Fibroblast of lung (primary cell): ENCODE data around the gene WWOX. TPM values are rescaled to one million over a fixed set of nuclear protein-coding genes. Genes with fewer than 3 reads are reported as not detected.

Experiments used
- DNase-seq, 2 donors: peaks; one replicate each; pipeline versions ENCODE4 v3.0.0 to v3.0.0-alpha.2; 2010; ENCODE audit warnings: low read depth in 2 of 2
- H2AFZ ChIP-seq: 2 replicates; pipeline ENCODE4 v1.5.1; 2012; ENCODE audit warnings: low read length, control low read depth, inconsistent platforms
- H3K27ac ChIP-seq: 2 replicates; pipeline ENCODE4 v1.5.1; 2011; ENCODE audit warnings: low read length, control low read depth; ENCODE audit not compliant: insufficient read depth
- H3K27me3 ChIP-seq: 2 replicates; pipeline ENCODE4 v1.5.1; 2011; ENCODE audit warnings: mild to moderate bottlenecking, low read length; ENCODE audit not compliant: control insufficient read depth, insufficient read depth
- H3K36me3 ChIP-seq: 2 replicates; pipeline ENCODE4 v1.5.1; 2011; ENCODE audit warnings: low read length; ENCODE audit not compliant: control insufficient read depth, insufficient read depth
- H3K4me1 ChIP-seq: 2 replicates; pipeline ENCODE4 v1.5.1; 2011; ENCODE audit warnings: low read length; ENCODE audit not compliant: control insufficient read depth, insufficient read depth; ENCODE audit errors: extremely low read depth
- H3K4me2 ChIP-seq: 2 replicates; pipeline ENCODE4 v1.5.1; 2011; ENCODE audit warnings: low read length, control low read depth; ENCODE audit not compliant: insufficient read depth; ENCODE audit errors: extremely low read depth
- H3K4me3 ChIP-seq, 4 experiments: fragments of 200-600 bp in 1 of 4; sonication (generic) in 1 of 4; replicated peaks in 1 of 4; 2 replicates each; pipeline ENCODE4 v1.5.1; 2011 to 2016; ENCODE audit warnings: low read length in 4 of 4, low read depth in 3 of 4, mild to moderate bottlenecking in 3 of 4, control low read depth in 2 of 4, inconsistent platforms in 1 of 4, mixed read lengths in 1 of 4; ENCODE audit not compliant: insufficient read depth in 1 of 4; ENCODE audit errors: control extremely low read depth in 1 of 4
- H3K79me2 ChIP-seq: 2 replicates; pipeline ENCODE4 v1.5.1; 2012; ENCODE audit warnings: mild to moderate bottlenecking, low read length, inconsistent platforms; ENCODE audit not compliant: control insufficient read depth, insufficient read depth
- H3K9ac ChIP-seq: 2 replicates; pipeline ENCODE4 v1.5.1; 2011; ENCODE audit warnings: mild to moderate bottlenecking, low read length, control low read depth; ENCODE audit not compliant: insufficient read depth
- H3K9me3 ChIP-seq: 2 replicates; pipeline ENCODE4 v1.5.1; 2012; ENCODE audit warnings: low read depth, low read length; ENCODE audit not compliant: control insufficient read depth, insufficient read depth
- H4K20me1 ChIP-seq: 2 replicates; pipeline ENCODE4 v1.5.1; 2011; ENCODE audit warnings: low read length; ENCODE audit not compliant: control insufficient read depth, insufficient read depth; ENCODE audit errors: extremely low read depth
- EZH2 ChIP-seq: IDR thresholded peaks from 2 replicates; pipeline ENCODE4 v1.5.1; 2012; ENCODE audit warnings: low read length, control low read depth, mild to moderate bottlenecking; ENCODE audit errors: missing control alignments
- polyA plus RNA-seq, 2 donors: library from polyadenylated mRNA; depleted of rRNA in 1 of 2; stranded (reverse) in 1 of 2; unstranded in 1 of 2; fragments of >200 nt; gene quantifications; 2 replicates each; pipeline ENCODE4 v1.2.1, GENCODE V29; 2011 to 2012; ENCODE audit warnings: missing spikeins in 1 of 2
- total RNA-seq: library from RNA; depleted of rRNA; stranded (reverse); fragments of >200 nt; gene quantifications from 2 replicates; pipeline ENCODE4 v1.2.1, GENCODE V29; 2014
- TF ChIP-seq, protein P1 (sequence below), 2 donors: IDR thresholded peaks in 1 of 2; conservative IDR thresholded peaks in 1 of 2; 1 replicate in 1 of 2; 2 replicates in 1 of 2; pipeline ENCODE4 v1.5.1; 2011 to 2012; ENCODE audit warnings: low read length in 2 of 2, control low read depth in 1 of 2, inconsistent platforms in 1 of 2, low read depth in 1 of 2, mild to moderate bottlenecking in 1 of 2

The WWOX gene
- total and polyA plus RNA-seq, 2 donors (not counting 1 experiment from before 2014, with no cell fraction given): 5.6 to 16.3 TPM

DNA sequence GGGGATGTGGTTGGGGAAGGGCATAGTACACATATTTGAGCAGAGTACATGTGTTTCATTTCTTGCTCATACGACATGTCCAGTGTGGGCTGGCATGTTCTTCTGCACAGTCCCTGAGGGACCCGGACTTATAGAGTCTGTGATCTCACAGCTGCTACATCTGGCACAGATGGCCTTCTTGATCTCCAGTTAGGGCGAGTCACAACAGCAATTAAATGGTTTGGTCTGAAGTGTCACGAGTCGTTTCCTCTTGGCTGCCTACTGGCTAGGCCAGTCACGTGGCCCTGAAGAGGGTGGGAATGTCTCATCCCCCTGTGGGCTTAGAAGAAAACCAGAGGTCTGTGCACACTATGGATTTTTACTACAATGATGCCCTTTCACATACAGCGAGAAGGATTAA is 443.6 kb downstream of the WWOX start:
- no peaks in the 10 kb centered on the region for H3K27me3 ChIP-seq
- no peak overlapping the region for H3K27ac ChIP-seq
- no peaks in the 10 kb centered on the region for H3K36me3 ChIP-seq
- no peak for TF ChIP-seq EZH2
- TF ChIP-seq, protein P1, sequence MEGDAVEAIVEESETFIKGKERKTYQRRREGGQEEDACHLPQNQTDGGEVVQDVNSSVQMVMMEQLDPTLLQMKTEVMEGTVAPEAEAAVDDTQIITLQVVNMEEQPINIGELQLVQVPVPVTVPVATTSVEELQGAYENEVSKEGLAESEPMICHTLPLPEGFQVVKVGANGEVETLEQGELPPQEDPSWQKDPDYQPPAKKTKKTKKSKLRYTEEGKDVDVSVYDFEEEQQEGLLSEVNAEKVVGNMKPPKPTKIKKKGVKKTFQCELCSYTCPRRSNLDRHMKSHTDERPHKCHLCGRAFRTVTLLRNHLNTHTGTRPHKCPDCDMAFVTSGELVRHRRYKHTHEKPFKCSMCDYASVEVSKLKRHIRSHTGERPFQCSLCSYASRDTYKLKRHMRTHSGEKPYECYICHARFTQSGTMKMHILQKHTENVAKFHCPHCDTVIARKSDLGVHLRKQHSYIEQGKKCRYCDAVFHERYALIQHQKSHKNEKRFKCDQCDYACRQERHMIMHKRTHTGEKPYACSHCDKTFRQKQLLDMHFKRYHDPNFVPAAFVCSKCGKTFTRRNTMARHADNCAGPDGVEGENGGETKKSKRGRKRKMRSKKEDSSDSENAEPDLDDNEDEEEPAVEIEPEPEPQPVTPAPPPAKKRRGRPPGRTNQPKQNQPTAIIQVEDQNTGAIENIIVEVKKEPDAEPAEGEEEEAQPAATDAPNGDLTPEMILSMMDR (conservative IDR thresholded peaks at IDR 0.05 in 1 of 2, IDR thresholded peaks at IDR 0.05 in 1 of 2; ENCODE audit: low read depth in 1 of 2, low read length in 2 of 2): no peak
- H3K4me2 ChIP-seq: no peak overlapping the region
- H3K9me3 ChIP-seq: no peaks in the 10 kb centered on the region
- no peaks in the 10 kb centered on the region for H3K4me1 ChIP-seq
- H4K20me1 ChIP-seq: no peaks in the 10 kb centered on the region
- H3K79me2 ChIP-seq: no peaks in the 10 kb centered on the region
- no peak overlapping the region for H2AFZ ChIP-seq
- H3K4me3 ChIP-seq: no peak overlapping the region
- DNase-seq: no peak
- H3K9ac ChIP-seq: no peak overlapping the region

- no peak overlapping the region for H3K27ac ChIP-seq
- H3K79me2 ChIP-seq: no peaks in the 10 kb centered on the region
- no peaks in the 10 kb centered on the region for H3K36me3 ChIP-seq
- no peak for DNase-seq
- TF ChIP-seq, protein P1 (conservative IDR thresholded peaks at IDR 0.05 in 1 of 2, IDR thresholded peaks at IDR 0.05 in 1 of 2; ENCODE audit: low read depth in 1 of 2, low read length in 2 of 2): no peak
- TF ChIP-seq EZH2: no peak
- no peaks in the 10 kb centered on the region for H3K27me3 ChIP-seq
- H2AFZ ChIP-seq: no peak overlapping the region
- no peak overlapping the region for H3K4me2 ChIP-seq
- H3K4me3 ChIP-seq: no peak overlapping the region
- no peak overlapping the region for H3K9ac ChIP-seq
- no peaks in the 10 kb centered on the region for H4K20me1 ChIP-seq
- H3K9me3 ChIP-seq: no peaks in the 10 kb centered on the region
- H3K4me1 ChIP-seq: no peaks in the 10 kb centered on the region
These were observed 449.9 kb downstream of the WWOX start for GRCh38 chr16:78549366-78549765.

DNA sequence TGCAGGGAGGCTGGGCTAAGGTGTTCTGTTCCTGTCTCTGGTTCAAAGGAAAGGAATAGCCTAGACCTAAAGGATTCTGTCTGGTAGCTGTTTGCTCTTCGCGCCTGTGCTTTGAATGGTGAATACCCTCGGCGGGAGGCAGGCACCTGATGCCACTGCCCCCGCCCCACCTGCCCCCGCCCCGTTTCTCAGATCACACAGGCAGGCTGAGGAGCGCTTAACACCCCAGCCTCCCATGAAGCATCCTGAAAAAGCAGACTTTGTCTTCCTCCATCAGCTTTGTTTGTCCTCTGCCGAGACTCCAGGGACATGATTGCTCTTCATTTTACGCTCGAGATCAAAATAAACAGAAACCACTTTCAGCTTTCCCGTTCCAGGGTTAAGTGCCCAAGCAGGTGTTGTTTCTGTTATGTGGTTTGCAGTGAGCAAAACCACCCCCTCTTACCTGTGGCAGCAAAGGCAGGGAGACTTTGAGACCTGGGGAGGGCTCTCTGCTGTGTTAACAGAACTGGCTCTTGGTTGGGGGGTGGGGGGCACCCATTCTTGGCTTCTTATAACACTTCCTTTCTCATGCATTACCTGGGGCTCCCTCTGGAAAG is 452.1 kb downstream of the WWOX start:
- DNase-seq: no peak
- Histone ChIP-seq H3K4me1 (no peaks in the 10 kb centered on the region), H3K4me2 (no peak overlapping the region), H3K36me3 (no peaks in the 10 kb centered on the region), H3K9me3 (no peaks in the 10 kb centered on the region), H2AFZ (no peak overlapping the region), H3K27ac (no peak overlapping the region), H3K79me2 (no peaks in the 10 kb centered on the region), H3K9ac (no peak overlapping the region), H3K27me3 (no peaks in the 10 kb centered on the region), H4K20me1 (no peaks in the 10 kb centered on the region), H3K4me3 (no peak overlapping the region)
- TF ChIP-seq, protein P1 (conservative IDR thresholded peaks at IDR 0.05 in 1 of 2, IDR thresholded peaks at IDR 0.05 in 1 of 2; ENCODE audit: low read depth in 1 of 2, low read length in 2 of 2): no peak
- no peak for TF ChIP-seq EZH2
